Pancreas (tissue), 10 donors: ENCODE measurements around the gene SERPINH1. TPM values are rescaled to one million over a fixed set of nuclear protein-coding genes. Genes with fewer than 3 reads are reported as not detected.

Experiments used
- ATAC-seq, 4 donors: fragments of 200-7000 bp; cut with Tn5 transposase; one replicate each; pipeline versions ENCODE4 v1.8.0 to v1.9.1; 2020; ENCODE audit warnings: mild to moderate bottlenecking in 4 of 4, moderate library complexity in 4 of 4
- DNase-seq, 6 donors: peaks; one replicate each; pipeline ENCODE4 v3.0.0-alpha.2; 2020
- FAIRE-seq: peaks from 2 replicates; lab custom pipeline; 2012; peaks lifted over from hg19 to GRCh38; lab: Jason Lieb, UNC
- H3K27ac ChIP-seq, 4 donors: fragments of 200-600 bp; sonication (generic); 1 replicate in 3 of 4; 2 replicates in 1 of 4; pipeline versions ENCODE4 v1.5.0 to v1.8.0; 2020
- H3K27me3 ChIP-seq, 4 donors: fragments of 200-600 bp; one replicate each; pipeline ENCODE4 v1.8.0; 2021
- H3K36me3 ChIP-seq, 3 donors: fragments of 200-600 bp; sonication (generic) in 1 of 3; one replicate each; pipeline versions ENCODE4 v1.5.0 to v1.8.0; 2020 to 2021
- H3K4me1 ChIP-seq, 3 donors: fragments of 200-600 bp; one replicate each; pipeline ENCODE4 v1.8.0; 2021
- H3K4me3 ChIP-seq, 4 donors: fragments of 200-600 bp; sonication (generic) in 2 of 4; one replicate each; pipeline versions ENCODE4 v1.5.0 to v1.8.0; 2020 to 2021
- H3K9me3 ChIP-seq, 4 donors: fragments of 200-600 bp; one replicate each; pipeline ENCODE4 v1.8.0; 2021
- WGBS, 2 donors: extraction: QIAGEN DNeasy Blood & Tissue Kit; methylation state at CpG; one replicate each; pipeline ENCODE4 v1.1.7; 2013; 5-methylcytosine and 5-hydroxymethylcytosine counted together
- intact Hi-C, 3 donors: fragments of 100-400 bp; cut with DNase I; formaldehyde crosslinking; loops; one replicate each; pipeline versions ENCODE4 v1.11.1 to v1.14.2; 2022
- polyA plus RNA-seq, 2 donors: library from polyadenylated mRNA; stranded (reverse); fragments of 200-250 nt; gene quantifications; one replicate each; pipeline ENCODE4 v1.2.3, GENCODE V29; 2013
- total RNA-seq, 6 donors: library from RNA; stranded (reverse); fragmentation: NEBNext Ultra II Directional in 4 of 6; extraction: Animal tissue kit (Norgen Biotek cat#: 25700) in 4 of 6; gene quantifications; one replicate each; pipeline versions ENCODE4 v1.2.1 to v1.2.4, GENCODE V29; 2021 to 2023
- TF ChIP-seq, protein P1 (sequence below), 4 donors: fragments of 200-600 bp; sonication (generic) in 3 of 4; IDR thresholded peaks; one replicate each; pipeline versions ENCODE4 v1.5.0 to v1.8.0; 2021; ENCODE audit warnings: antibody characterized with exemption in 4 of 4
- donor health status: healthy with polysubstance abuse.
- donor health status: DM: no; HTN: no; CAD: no; lungs with moderate emphysema.
- donor health status: DM: no; HTN: no; CAD: no.
- donor health status: control.
- donor health status: control.
- donor health status: Bipolar disorder and iron deficiency.
- donor health status: DM: yes; HTN: yes; CAD: no.
- donor health status: DM: no; HTN: no; CAD: no.
- donor health status: DM: no; HTN: no; CAD: no.
- donor health status: DM: yes; HTN: yes; CAD: no.

Gene SERPINH1
- total and polyA plus RNA-seq, 8 donors: 9.3 to 87.7 (median 21.1) TPM

DNA sequence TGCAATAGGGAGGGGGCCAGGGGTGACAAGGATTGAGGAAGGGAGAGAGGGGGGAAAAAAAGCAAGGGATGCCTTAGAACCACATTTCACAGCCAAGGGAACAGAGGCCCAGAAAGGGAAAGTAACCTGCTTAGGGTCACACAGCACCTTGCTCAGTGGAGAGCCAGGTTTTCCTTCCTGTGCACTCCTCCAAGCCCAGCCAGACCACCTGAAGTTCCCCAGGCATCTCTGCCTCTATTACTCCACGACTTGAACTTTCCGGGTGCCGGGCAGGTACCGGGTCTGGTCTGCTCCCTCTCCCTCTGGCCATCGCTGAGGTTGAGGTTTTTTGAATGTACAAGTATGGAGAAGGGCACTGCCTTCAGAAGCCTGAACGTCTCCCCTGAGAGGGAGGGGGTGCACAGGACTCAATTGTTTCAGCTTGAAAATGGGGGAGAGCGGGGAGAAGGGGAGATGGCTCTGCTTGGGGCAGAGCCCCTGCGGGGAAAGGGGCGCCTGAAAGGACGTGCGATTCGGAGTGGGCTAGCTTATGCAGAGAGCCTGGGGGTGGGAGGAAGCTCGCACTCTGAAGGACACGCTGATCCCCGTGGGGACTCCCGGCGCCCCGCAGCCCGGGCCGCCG lies 516 bp upstream of the SERPINH1 start:
- Histone ChIP-seq H3K4me3 (peak overlapping the region; percentile 55 to 94 (median 90)), H3K9me3 (no peaks in the 10 kb centered on the region), H3K27ac (peak overlapping the region; percentile 95 to 98 (median 97)), H3K4me1 (peaks cover 5 to 9% (median 6%) of the 10 kb centered on the region in 3 donors), H3K36me3 (peaks cover 0 to under 1% (median under 1%) of the 10 kb centered on the region in 3 donors), H3K27me3 (no peaks in the 10 kb centered on the region)
- ATAC-seq: no peak
- no peak for FAIRE-seq
- DNase-seq: no peak
- TF ChIP-seq, protein P1, sequence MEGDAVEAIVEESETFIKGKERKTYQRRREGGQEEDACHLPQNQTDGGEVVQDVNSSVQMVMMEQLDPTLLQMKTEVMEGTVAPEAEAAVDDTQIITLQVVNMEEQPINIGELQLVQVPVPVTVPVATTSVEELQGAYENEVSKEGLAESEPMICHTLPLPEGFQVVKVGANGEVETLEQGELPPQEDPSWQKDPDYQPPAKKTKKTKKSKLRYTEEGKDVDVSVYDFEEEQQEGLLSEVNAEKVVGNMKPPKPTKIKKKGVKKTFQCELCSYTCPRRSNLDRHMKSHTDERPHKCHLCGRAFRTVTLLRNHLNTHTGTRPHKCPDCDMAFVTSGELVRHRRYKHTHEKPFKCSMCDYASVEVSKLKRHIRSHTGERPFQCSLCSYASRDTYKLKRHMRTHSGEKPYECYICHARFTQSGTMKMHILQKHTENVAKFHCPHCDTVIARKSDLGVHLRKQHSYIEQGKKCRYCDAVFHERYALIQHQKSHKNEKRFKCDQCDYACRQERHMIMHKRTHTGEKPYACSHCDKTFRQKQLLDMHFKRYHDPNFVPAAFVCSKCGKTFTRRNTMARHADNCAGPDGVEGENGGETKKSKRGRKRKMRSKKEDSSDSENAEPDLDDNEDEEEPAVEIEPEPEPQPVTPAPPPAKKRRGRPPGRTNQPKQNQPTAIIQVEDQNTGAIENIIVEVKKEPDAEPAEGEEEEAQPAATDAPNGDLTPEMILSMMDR (IDR thresholded peaks at IDR 0.05): no peak
- intact Hi-C loops: no loop called here
- 14 to 19% methylated on average over 19 to 21 of the region's 21 CpGs for WGBS, 2 donors

DNA sequence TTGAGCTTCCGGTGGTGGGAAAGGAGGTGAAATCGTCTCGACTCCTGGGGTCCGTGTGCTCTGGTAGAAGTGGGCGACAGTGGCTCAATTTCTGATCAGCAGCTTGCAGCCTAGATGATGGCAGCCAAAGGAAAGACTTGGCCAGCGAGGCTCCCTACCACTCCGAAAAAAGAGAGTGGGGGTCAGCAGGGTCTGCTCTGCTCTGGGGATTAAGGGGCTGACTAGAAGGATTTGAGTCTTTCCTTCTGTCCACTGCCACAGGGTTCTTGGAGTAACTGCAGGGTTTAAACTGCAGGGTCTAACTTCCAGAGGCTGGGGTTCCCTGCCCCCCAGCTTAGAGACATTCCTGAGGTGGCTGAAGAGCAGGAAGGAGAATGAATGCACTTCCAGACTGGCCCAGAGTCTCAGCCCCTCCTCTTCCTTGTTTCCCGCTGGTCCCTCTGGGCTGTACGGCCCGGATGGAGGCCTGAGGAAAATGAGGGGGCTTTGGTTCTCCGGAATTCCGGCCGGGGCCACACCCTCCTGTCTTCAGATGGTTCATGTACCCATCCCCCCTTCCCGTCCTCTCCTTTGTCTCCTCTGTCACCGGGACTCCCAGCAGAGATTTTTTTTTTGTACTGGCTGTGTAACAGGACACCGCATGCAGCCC lies 907 bp downstream of the SERPINH1 start:
- peak in 2 of 4 donors; percentile 3 to 4 for ATAC-seq
- 4 to 6% methylated on average over 16 of the region's 16 CpGs for WGBS, 2 donors
- no peak for DNase-seq
- H3K27me3 ChIP-seq: no peaks in the 10 kb centered on the region
- no peak for FAIRE-seq
- TF ChIP-seq, protein P1 (IDR thresholded peaks at IDR 0.05): no peak
- peak overlapping the region; percentile 55 to 94 (median 90) for H3K4me3 ChIP-seq
- intact Hi-C loops: no loop called here
- H3K4me1 ChIP-seq: peaks cover 5 to 9% (median 6%) of the 10 kb centered on the region in 3 donors
- H3K36me3 ChIP-seq: peaks cover 0 to 14% (median 2%) of the 10 kb centered on the region in 3 donors
- no peaks in the 10 kb centered on the region for H3K9me3 ChIP-seq
- peak overlapping the region; percentile 95 to 98 (median 97) for H3K27ac ChIP-seq

DNA sequence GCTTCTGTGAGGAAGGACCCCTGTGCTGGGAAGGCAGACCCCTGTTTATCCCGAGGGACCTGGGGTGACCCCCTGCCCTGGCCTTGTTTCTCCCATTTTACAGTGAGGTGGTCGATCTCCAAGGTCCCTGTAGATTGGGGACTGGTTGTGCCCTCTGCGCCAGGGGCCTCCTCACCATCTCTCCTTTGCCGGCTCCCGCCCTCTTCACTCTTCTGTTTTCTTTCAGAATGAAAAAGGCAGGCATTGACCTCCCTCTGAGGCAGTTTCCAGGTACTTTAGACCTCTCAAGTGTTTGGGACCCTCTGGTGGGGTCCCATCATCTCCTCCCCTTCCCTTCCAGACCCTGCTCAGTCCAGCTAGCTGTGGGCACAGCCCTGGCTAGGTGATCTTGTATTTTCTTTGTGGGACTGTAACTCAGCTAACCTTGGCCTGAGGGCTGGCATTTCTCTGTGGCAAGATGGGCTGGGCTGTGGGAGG lies 1.5 kb downstream of the SERPINH1 start:
- 36 to 53% methylated on average over 5 of the region's 5 CpGs for WGBS, 2 donors
- Histone ChIP-seq H3K9me3 (no peaks in the 10 kb centered on the region), H3K4me1 (peaks cover 5 to 9% (median 6%) of the 10 kb centered on the region in 3 donors), H3K27me3 (no peaks in the 10 kb centered on the region), H3K36me3 (peaks cover 0 to 19% (median 7%) of the 10 kb centered on the region in 3 donors), H3K27ac (peak overlapping the region in 2 of 4 donors; percentile 96 to 98), H3K4me3 (peak overlapping the region; percentile 55 to 94 (median 90))
- DNase-seq (no peak), ATAC-seq (no peak), FAIRE-seq (no peak)
- intact Hi-C loops: no loop called here
- TF ChIP-seq, protein P1 (IDR thresholded peaks at IDR 0.05): no peak

DNA sequence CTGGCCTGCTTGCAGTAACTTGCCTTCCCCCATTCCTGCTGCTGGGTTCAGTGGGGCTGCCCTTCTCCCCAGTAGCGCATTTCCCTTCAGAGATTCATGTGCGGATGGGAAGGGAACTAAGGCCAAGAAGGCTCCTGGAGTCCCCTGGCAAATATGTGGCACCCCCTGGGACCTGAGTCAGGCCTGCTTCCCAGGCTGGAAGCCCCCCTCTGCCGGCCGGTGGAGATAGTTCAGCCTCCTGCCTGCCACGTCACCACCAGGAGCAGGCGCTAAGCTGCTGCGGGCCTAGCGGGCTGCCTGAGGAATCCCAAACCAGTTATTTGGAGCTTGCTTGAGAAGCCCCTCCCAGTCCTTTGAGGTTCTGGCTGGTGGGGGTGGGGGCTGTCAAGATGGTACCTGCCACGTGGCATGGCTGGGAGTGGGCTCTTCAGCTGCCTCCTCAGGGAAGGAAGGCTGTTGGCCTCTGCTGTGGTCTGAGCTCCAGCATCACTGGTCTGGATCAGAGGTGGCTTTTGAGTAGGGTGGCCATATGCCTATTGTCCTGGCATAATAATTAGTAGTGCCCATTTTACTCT lies 2.0 kb downstream of the SERPINH1 start:
- TF ChIP-seq, protein P1 (IDR thresholded peaks at IDR 0.05): no peak
- 54 to 59% methylated on average over 9 of the region's 9 CpGs for WGBS, 2 donors
- no peak for ATAC-seq
- Histone ChIP-seq H3K36me3 (peaks cover 0 to 24% (median 10%) of the 10 kb centered on the region in 3 donors), H3K4me1 (peaks cover 5 to 9% (median 6%) of the 10 kb centered on the region in 3 donors), H3K4me3 (peak overlapping the region in 2 of 4 donors; percentile 91 to 94), H3K9me3 (no peaks in the 10 kb centered on the region), H3K27me3 (no peaks in the 10 kb centered on the region), H3K27ac (peak overlapping the region in 2 of 4 donors; percentile 96 to 98)
- no peak for FAIRE-seq
- intact Hi-C loops: no loop called here
- DNase-seq: no peak
